ENCODE measurements around the gene TMEM243. TPM values are rescaled to one million over a fixed set of nuclear protein-coding genes. Genes with fewer than 3 reads are reported as not detected.

Gene TMEM243
- total and polyA plus RNA-seq, 2 experiments from 2014 or later = 47.7 to 49.4 TPM

DNA sequence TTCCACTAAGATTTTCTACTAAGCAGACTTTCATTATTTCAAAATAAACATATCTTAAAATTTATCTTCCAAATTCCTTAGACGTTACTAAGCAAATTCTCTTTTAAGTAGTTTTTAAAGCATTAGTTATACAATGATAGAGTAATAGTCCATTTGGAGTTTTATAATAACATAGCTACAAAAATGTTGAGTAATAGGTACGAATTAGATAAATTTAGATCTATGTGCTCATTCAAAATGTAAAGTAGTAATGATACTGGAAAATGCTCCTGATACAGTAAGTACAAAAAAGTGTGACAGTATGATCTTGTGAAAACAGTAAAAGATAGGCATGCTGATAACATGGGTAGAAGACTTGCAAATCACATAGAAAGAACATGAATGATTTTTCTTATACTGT, 62.8 kb downstream of the TMEM243 start:
- no peak for DNase-seq (ENCODE audit: low spot score)
- Histone ChIP-seq H4K20me1 (ENCODE audit: insufficient read depth, poor library complexity, severe bottlenecking) (peaks cover 58% of the 10 kb centered on the region), H3K36me3 (replicated peaks; ENCODE audit: insufficient read depth, low read depth) (no peaks in the 10 kb centered on the region), H3K4me3 (no peak overlapping the region), H3K4me2 (peak overlapping the region; percentile 79), H3K79me2 (peaks cover 83% of the 10 kb centered on the region), H3K9me2 (replicated peaks; ENCODE audit: insufficient read depth) (no peaks in the 10 kb centered on the region), H3K27ac (no peak overlapping the region), H3K27me3 (no peaks in the 10 kb centered on the region), H3K9me3 (ENCODE audit: low read depth) (no peaks in the 10 kb centered on the region), H3K4me1 (ENCODE audit: insufficient read depth) (peaks cover 13% of the 10 kb centered on the region), H2AFZ (no peak overlapping the region)
- TF ChIP-seq EZH2phosphoT487 (IDR thresholded peaks at IDR 0.05; ENCODE audit: low read depth, severe bottlenecking, unreplicated experiment) (no peak), CTCF (IDR thresholded peaks at IDR 0.05; ENCODE audit: poor library complexity) (no peak), EZH2 (IDR thresholded peaks at IDR 0.05; ENCODE audit: borderline replicate concordance) (no peak)
- WGBS (ENCODE audit: low lambda C conversion rate, missing lambda C conversion rate) = 66% methylated on average over 2 of the region's 2 CpGs

DNA sequence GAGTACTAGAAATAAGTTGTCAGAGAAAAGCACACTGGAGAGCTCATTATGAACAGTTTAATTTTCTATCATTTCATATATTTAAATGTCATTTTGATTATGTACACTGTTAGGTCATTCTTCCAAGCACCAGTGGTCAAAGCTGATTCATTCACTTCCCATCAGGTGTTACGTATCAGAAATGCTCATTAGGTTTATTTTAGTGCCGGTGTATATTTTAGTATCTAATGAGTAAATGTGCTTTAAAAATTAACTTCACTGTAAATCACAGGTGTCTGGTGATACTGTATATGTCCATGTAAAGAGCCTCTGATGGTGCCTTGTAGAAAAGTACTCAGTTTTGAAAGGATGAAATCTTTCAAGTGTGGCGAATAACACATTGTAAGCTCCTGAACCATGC, 63.7 kb downstream of the TMEM243 start:
- Histone ChIP-seq H3K9me3 (ENCODE audit: low read depth) (no peaks in the 10 kb centered on the region), H3K79me2 (peaks cover 74% of the 10 kb centered on the region), H3K27ac (no peak overlapping the region), H3K27me3 (no peaks in the 10 kb centered on the region), H3K4me2 (peak overlapping the region; percentile 79), H2AFZ (no peak overlapping the region), H3K4me3 (no peak overlapping the region), H3K4me1 (ENCODE audit: insufficient read depth) (peaks cover 13% of the 10 kb centered on the region), H4K20me1 (ENCODE audit: insufficient read depth, poor library complexity, severe bottlenecking) (peaks cover 58% of the 10 kb centered on the region), H3K36me3 (replicated peaks; ENCODE audit: insufficient read depth, low read depth) (no peaks in the 10 kb centered on the region), H3K9me2 (replicated peaks; ENCODE audit: insufficient read depth) (no peaks in the 10 kb centered on the region)
- TF ChIP-seq EZH2phosphoT487 (IDR thresholded peaks at IDR 0.05; ENCODE audit: low read depth, severe bottlenecking, unreplicated experiment) (no peak), CTCF (IDR thresholded peaks at IDR 0.05; ENCODE audit: poor library complexity) (no peak), EZH2 (IDR thresholded peaks at IDR 0.05; ENCODE audit: borderline replicate concordance) (no peak)
- 87% methylated on average over 3 of the region's 3 CpGs for WGBS (ENCODE audit: low lambda C conversion rate, missing lambda C conversion rate)
- no peak for DNase-seq (ENCODE audit: low spot score)

DNA sequence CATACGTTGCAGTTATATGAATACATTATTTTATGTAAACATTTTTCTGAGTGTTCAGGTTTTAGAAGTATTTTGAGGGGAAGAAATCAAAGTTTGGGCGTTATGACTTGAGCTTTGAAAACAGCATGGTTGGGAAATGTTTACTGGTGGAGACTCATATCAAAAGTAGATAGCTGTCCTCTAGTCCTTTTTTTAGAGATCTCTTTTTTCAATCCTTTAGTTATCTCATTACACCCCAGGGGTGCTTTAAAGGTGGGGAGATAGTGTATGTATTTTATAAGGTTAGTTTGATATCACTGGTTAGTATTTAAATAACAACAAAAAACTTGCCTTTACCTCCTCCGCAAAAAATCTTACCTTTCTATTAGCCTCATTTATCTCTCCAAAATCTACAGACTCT, 65.0 kb downstream of the TMEM243 start:
- no peak for TF ChIP-seq EZH2 (IDR thresholded peaks at IDR 0.05; ENCODE audit: borderline replicate concordance)
- TF ChIP-seq CTCF (IDR thresholded peaks at IDR 0.05; ENCODE audit: poor library complexity) = no peak
- no peak for TF ChIP-seq EZH2phosphoT487 (IDR thresholded peaks at IDR 0.05; ENCODE audit: low read depth, severe bottlenecking, unreplicated experiment)
- Histone ChIP-seq H3K27me3 (no peaks in the 10 kb centered on the region), H3K79me2 (peaks cover 65% of the 10 kb centered on the region), H3K9me3 (ENCODE audit: low read depth) (no peaks in the 10 kb centered on the region), H3K36me3 (replicated peaks; ENCODE audit: insufficient read depth, low read depth) (no peaks in the 10 kb centered on the region), H3K4me1 (ENCODE audit: insufficient read depth) (peaks cover 13% of the 10 kb centered on the region), H3K4me2 (peak overlapping the region; percentile 79), H3K9me2 (replicated peaks; ENCODE audit: insufficient read depth) (no peaks in the 10 kb centered on the region), H3K27ac (no peak overlapping the region), H3K4me3 (peak overlapping the region; percentile 38), H2AFZ (no peak overlapping the region), H4K20me1 (ENCODE audit: insufficient read depth, poor library complexity, severe bottlenecking) (peaks cover 56% of the 10 kb centered on the region)
- no peak for DNase-seq (ENCODE audit: low spot score)
- WGBS (ENCODE audit: low lambda C conversion rate, missing lambda C conversion rate) = 28% methylated on average over 3 of the region's 3 CpGs

GRCh38 chr7:87154166-87154565, 65.4 kb downstream of the TMEM243 start:
- Histone ChIP-seq H3K27ac (peak overlapping the region; percentile 98), H3K27me3 (no peaks in the 10 kb centered on the region), H3K4me2 (peak overlapping the region; percentile 79), H3K36me3 (replicated peaks; ENCODE audit: insufficient read depth, low read depth) (no peaks in the 10 kb centered on the region), H3K79me2 (peaks cover 61% of the 10 kb centered on the region), H2AFZ (no peak overlapping the region), H3K9me3 (ENCODE audit: low read depth) (no peaks in the 10 kb centered on the region), H4K20me1 (ENCODE audit: insufficient read depth, poor library complexity, severe bottlenecking) (peaks cover 52% of the 10 kb centered on the region), H3K4me3 (peak overlapping the region; percentile 38), H3K9me2 (replicated peaks; ENCODE audit: insufficient read depth) (no peaks in the 10 kb centered on the region), H3K4me1 (ENCODE audit: insufficient read depth) (peaks cover 13% of the 10 kb centered on the region)
- TF ChIP-seq EZH2 (IDR thresholded peaks at IDR 0.05; ENCODE audit: borderline replicate concordance) = no peak
- no peak for TF ChIP-seq EZH2phosphoT487 (IDR thresholded peaks at IDR 0.05; ENCODE audit: low read depth, severe bottlenecking, unreplicated experiment)
- TF ChIP-seq CTCF (IDR thresholded peaks at IDR 0.05; ENCODE audit: poor library complexity) = no peak
- DNase-seq (ENCODE audit: low spot score) = no peak
- WGBS (ENCODE audit: low lambda C conversion rate, missing lambda C conversion rate) = 16% methylated on average over 2 of the region's 2 CpGs
